K562 (cell line): ENCODE measurements around the gene FAM184B. TPM values are rescaled to one million over a fixed set of nuclear protein-coding genes. Genes with fewer than 3 reads are reported as not detected.

Experiments used
- BHLHE40 ChIP-seq: IDR thresholded peaks from 2 replicates; pipeline ENCODE4 v1.6.1; 2011; ENCODE audit warnings: low read length, improper control_type of control experiment
- CBFA2T2 ChIP-seq: fragments of 450-650 bp; conservative IDR thresholded peaks from 2 replicates; pipeline ENCODE4 v1.6.1; 2017; ENCODE audit warnings: mild to moderate bottlenecking
- CEBPB ChIP-seq: fragments of 450-650 bp; IDR thresholded peaks from 2 replicates; pipeline ENCODE4 v1.6.1; 2016; ENCODE audit warnings: missing genetic modification characterization, missing compliant biosample characterization
- CHD7 ChIP-seq: fragments of 200-600 bp; sonication (generic); IDR thresholded peaks from one replicate; pipeline ENCODE4 v1.6.1; 2012; ENCODE audit warnings: mild to moderate bottlenecking, low read depth, low read length, inconsistent platforms
- CXXC5 ChIP-seq: fragments of 250-450 bp; sonication (Bioruptor Pico); IDR thresholded peaks from 2 replicates; pipeline ENCODE4 v1.8.0; 2022; ENCODE audit warnings: inconsistent platforms, mild to moderate bottlenecking, moderate library complexity
- ETV1 ChIP-seq: fragments of 450-650 bp; conservative IDR thresholded peaks from 2 replicates; pipeline ENCODE4 v1.6.1; 2016; ENCODE audit warnings: missing genetic modification characterization, control low read depth, low read depth, missing compliant biosample characterization
- FOXJ2 ChIP-seq: fragments of 200-800 bp; sonication (Bioruptor generic); IDR thresholded peaks from 2 replicates; pipeline ENCODE4 v1.6.1; 2016; ENCODE audit warnings: missing genetic modification characterization, missing compliant biosample characterization
- LCOR ChIP-seq: sonication (generic); formaldehyde crosslinking; IDR thresholded peaks from 2 replicates; pipeline ENCODE4 v1.8.0; 2022; ENCODE audit warnings: mild to moderate bottlenecking, missing genetic modification reagents
- SNRNP70 ChIP-seq: fragments of 200-400 bp; formaldehyde crosslinking; optimal IDR thresholded peaks from 2 replicates; pipeline ENCODE3; 2017; ENCODE audit warnings: low read depth, low read length
- SPI1 ChIP-seq: IDR thresholded peaks from 2 replicates; pipeline ENCODE4 v1.6.1; 2011; ENCODE audit warnings: low read depth, low read length, control low read depth, borderline replicate concordance
- TBP ChIP-seq: optimal IDR thresholded peaks from 2 replicates; pipeline ENCODE3; 2011; ENCODE audit warnings: low read depth, low read length, improper control_type of control experiment
- TCF15 ChIP-seq: fragments of 250-450 bp; sonication (Bioruptor Pico); IDR thresholded peaks from 2 replicates; pipeline ENCODE4 v1.8.0; 2022; ENCODE audit warnings: moderate library complexity, mild to moderate bottlenecking, inconsistent platforms
- YY1 ChIP-seq, 3 experiments: IDR thresholded peaks; 2 replicates each; pipeline ENCODE4 v1.6.1; 2011; ENCODE audit warnings: low read length in 2 of 3, mild to moderate bottlenecking in 2 of 3, moderate library complexity in 2 of 3, borderline replicate concordance in 1 of 3, control low read depth in 1 of 3, low read depth in 1 of 3; ENCODE audit not compliant: insufficient read depth in 3 of 3, insufficient replicate concordance in 2 of 3, control insufficient read depth in 1 of 3, insufficient read length in 1 of 3; ENCODE audit errors: extremely low read depth in 1 of 3
- ZFPM2 ChIP-seq: fragments of 250-450 bp; sonication (Bioruptor Pico); IDR thresholded peaks from 2 replicates; pipeline ENCODE4 v1.5.1; 2022; ENCODE audit warnings: mild to moderate bottlenecking
- ZNF696 ChIP-seq: fragments of 250-450 bp; sonication (Bioruptor Pico); conservative IDR thresholded peaks from 2 replicates; pipeline ENCODE4 v1.4.0; 2020; ENCODE audit warnings: mild to moderate bottlenecking, moderate library complexity
- polyA plus RNA-seq, 8 experiments: library from polyadenylated mRNA; depleted of rRNA in 4 of 8; stranded (reverse) in 5 of 8; unstranded in 3 of 8; fragments of >200 nt; fragmentation: Nextera tagmentation in 2 of 8; fragmentation: Illumina TruSeq in 1 of 8; extraction: Ambion mirVana in 2 of 8; extraction: Trizol in 1 of 8; gene quantifications; 2 replicates each; pipeline versions ENCODE4 v1.2.1 to v1.2.3, GENCODE V29; 2011 to 2014; ENCODE audit warnings: inconsistent platforms in 1 of 8, missing spikeins in 1 of 8
- total RNA-seq, 7 experiments: library from RNA; depleted of rRNA in 6 of 7; stranded (reverse); fragments of >200 nt in 6 of 7; fragmentation: Illumina TruSeq in 2 of 7; extraction: Trizol in 2 of 7; gene quantifications; 2 replicates each; pipeline versions ENCODE4 v1.2.1 to v1.2.3, GENCODE V29; 2011 to 2021; ENCODE audit warnings: low replicate concordance in 1 of 7

FAM184B gene
- total and polyA plus RNA-seq, 9 of the 15 experiments (the other 6 are each of a cell fraction or from before 2014, with no cell fraction given) = not detected

GRCh38 chr4:17614416-17615299, 166.8 kb downstream of the FAM184B start, which contains the start of gene MED28 (continued):
- peak; percentile 74 to 98 (median 97) for TF ChIP-seq YY1 (IDR thresholded peaks at IDR 0.05; ENCODE audit: borderline replicate concordance in 1 of 3, control insufficient read depth in 1 of 3, extremely low read depth in 1 of 3, insufficient read depth in 3 of 3, insufficient read length in 1 of 3, insufficient replicate concordance in 2 of 3, low read depth in 1 of 3, low read length in 2 of 3)
- TF ChIP-seq CHD7 = no peak
- TF ChIP-seq ZFPM2 (CRISPR knock-in tag) = no peak
- TF ChIP-seq TBP = peak; percentile 92
- TF ChIP-seq LCOR = no peak
- TF ChIP-seq CXXC5 = peak; percentile 85
- TF ChIP-seq SPI1 = peak; percentile 53; the same call in 1 of the 2 replicates
- TF ChIP-seq TCF15 (CRISPR knock-in tag) = no peak
- peak; percentile 98 for TF ChIP-seq CBFA2T2
- no peak for TF ChIP-seq SNRNP70
- TF ChIP-seq ZNF696 (CRISPR knock-in tag) = no peak
- peak; percentile 98 for TF ChIP-seq CEBPB (tag)
- 0 out of 2 replicates have a peak, but pooled peaks have one; percentile 38 for TF ChIP-seq FOXJ2
- peak; percentile 54; the same call in 1 of the 2 replicates for TF ChIP-seq ETV1 (tag)
- TF ChIP-seq BHLHE40 = peak; percentile 99
